ENCODE data around the gene AP3B1.

DNA sequence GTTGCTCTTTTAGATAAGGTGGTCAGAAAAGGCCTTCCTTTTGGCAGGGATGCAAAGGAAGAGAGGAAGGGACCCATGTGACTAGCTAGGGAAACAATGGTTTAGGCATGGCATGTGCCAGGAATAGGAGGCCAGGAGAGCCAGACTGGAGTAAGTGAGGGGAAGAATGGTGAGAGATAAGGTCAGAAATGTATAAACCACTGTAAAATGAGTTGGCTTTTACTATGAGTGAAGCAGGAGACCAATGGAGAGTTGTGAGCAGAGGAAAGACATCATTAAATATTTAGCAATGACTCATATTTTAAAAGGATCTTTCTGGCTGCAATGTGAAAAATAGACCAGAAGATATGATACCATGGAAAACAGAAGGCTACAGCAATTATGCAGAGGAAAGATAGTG, 50.9 kb downstream of the AP3B1 start:
- no peak for TF ChIP-seq EZH2phosphoT487 (IDR thresholded peaks at IDR 0.05; ENCODE audit: borderline replicate concordance, low read depth, low read length)
- TF ChIP-seq, protein P1, sequence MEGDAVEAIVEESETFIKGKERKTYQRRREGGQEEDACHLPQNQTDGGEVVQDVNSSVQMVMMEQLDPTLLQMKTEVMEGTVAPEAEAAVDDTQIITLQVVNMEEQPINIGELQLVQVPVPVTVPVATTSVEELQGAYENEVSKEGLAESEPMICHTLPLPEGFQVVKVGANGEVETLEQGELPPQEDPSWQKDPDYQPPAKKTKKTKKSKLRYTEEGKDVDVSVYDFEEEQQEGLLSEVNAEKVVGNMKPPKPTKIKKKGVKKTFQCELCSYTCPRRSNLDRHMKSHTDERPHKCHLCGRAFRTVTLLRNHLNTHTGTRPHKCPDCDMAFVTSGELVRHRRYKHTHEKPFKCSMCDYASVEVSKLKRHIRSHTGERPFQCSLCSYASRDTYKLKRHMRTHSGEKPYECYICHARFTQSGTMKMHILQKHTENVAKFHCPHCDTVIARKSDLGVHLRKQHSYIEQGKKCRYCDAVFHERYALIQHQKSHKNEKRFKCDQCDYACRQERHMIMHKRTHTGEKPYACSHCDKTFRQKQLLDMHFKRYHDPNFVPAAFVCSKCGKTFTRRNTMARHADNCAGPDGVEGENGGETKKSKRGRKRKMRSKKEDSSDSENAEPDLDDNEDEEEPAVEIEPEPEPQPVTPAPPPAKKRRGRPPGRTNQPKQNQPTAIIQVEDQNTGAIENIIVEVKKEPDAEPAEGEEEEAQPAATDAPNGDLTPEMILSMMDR (conservative IDR thresholded peaks at IDR 0.05; ENCODE audit: low read length), result no peak

Measured in OCI-LY7 (cell line).